Neural progenitor cell (in vitro differentiated cells): ENCODE data around the gene BSND.

Source experiments
- EZH2 ChIP-seq: fragments of 200-600 bp; sonication (generic); IDR thresholded peaks from 2 replicates; pipeline ENCODE4 v1.6.1; 2017; ENCODE audit warnings: antibody characterized with exemption, mild to moderate bottlenecking, moderate library complexity
- TF ChIP-seq, protein P1 (sequence below): fragments of 200-600 bp; sonication (generic); IDR thresholded peaks from 2 replicates; pipeline ENCODE4 v1.5.1; 2017; ENCODE audit warnings: antibody characterized with exemption, mild to moderate bottlenecking

DNA sequence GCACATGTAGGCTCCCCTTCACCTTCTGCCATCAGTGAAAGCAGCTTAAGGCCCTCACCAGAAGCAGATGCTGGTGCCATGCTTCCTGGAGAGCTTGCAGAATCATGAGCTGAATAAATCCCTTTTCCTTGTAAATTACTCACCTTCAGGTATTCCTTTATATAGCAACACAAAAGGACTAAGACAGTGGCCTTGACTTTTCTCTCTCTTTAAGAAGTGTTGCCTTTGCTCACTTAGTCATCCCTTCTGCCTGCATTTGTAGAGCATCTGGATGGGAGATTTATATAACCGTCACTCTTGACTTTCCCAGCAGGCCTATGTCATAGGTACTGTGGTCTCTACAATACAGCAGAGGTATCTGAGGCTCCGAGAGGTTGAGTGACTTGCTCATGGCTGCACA is 44.3 kb downstream of the BSND start:
- TF ChIP-seq, protein P1, sequence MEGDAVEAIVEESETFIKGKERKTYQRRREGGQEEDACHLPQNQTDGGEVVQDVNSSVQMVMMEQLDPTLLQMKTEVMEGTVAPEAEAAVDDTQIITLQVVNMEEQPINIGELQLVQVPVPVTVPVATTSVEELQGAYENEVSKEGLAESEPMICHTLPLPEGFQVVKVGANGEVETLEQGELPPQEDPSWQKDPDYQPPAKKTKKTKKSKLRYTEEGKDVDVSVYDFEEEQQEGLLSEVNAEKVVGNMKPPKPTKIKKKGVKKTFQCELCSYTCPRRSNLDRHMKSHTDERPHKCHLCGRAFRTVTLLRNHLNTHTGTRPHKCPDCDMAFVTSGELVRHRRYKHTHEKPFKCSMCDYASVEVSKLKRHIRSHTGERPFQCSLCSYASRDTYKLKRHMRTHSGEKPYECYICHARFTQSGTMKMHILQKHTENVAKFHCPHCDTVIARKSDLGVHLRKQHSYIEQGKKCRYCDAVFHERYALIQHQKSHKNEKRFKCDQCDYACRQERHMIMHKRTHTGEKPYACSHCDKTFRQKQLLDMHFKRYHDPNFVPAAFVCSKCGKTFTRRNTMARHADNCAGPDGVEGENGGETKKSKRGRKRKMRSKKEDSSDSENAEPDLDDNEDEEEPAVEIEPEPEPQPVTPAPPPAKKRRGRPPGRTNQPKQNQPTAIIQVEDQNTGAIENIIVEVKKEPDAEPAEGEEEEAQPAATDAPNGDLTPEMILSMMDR, result no peak
- TF ChIP-seq EZH2, result no peak
